GM21723 (cell line): Measurements from ENCODE around the gene DOCK2.
A peak's percentile ranks its signal among the peaks of the same experiment; 100 is the strongest.
"Not testable (repeated sequence)": the region's sequence is repeated elsewhere in the genome, so short reads cannot be mapped to it uniquely, and the experiment has no call there.

ENCODE experiments used
- ATAC-seq: cut with Tn5 transposase; IDR thresholded peaks from one replicate; pipeline ENCODE4 v1.9.1; 2021; ENCODE audit warnings: mild to moderate bottlenecking, moderate library complexity; ENCODE audit not compliant: unreplicated experiment

Gene DOCK2

DNA sequence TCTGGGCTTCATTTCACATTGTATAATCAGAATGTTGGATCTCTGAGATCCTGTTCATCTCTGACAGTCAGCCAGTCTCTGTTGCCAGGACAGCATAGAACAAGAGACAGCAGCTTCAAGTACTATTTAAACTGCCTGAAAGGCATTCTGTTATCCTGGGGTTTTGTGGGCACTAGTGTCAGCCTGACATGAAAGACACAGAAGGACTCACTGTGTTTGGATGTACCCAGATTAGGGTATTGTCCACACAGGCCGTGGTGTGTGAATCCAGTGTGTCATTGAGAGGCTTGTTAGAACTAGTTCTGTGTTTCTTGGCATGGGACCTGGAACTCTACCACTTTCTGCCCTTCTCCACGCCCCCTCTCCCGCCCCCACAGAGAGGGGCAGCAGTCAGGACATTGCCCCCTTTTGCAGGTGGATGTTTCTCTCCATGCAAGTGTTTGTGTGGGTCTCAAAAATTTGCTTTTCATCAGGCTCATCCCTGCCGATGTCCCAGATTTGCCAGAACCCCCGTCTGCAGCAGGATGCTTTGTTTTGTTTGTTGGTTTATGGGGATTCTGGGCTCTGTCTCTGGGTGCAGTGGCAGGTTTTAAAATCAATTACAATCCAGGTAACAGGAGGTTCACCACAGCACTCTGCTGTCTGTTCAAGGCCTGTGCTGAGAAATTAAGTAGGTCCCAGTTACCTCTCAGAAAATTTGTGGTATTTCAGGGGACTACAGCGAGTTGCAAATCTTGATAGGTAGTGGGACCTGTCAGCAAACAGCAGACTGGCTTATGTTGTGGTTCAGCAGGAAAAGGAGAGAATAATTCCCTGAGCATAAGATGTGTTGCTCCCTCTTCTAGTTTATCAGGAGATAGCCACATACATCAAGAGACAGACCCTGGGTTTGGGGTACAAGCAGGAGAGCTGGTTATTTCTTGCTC lies 144.6 kb downstream of the DOCK2 start:
- no peak for ATAC-seq

DNA sequence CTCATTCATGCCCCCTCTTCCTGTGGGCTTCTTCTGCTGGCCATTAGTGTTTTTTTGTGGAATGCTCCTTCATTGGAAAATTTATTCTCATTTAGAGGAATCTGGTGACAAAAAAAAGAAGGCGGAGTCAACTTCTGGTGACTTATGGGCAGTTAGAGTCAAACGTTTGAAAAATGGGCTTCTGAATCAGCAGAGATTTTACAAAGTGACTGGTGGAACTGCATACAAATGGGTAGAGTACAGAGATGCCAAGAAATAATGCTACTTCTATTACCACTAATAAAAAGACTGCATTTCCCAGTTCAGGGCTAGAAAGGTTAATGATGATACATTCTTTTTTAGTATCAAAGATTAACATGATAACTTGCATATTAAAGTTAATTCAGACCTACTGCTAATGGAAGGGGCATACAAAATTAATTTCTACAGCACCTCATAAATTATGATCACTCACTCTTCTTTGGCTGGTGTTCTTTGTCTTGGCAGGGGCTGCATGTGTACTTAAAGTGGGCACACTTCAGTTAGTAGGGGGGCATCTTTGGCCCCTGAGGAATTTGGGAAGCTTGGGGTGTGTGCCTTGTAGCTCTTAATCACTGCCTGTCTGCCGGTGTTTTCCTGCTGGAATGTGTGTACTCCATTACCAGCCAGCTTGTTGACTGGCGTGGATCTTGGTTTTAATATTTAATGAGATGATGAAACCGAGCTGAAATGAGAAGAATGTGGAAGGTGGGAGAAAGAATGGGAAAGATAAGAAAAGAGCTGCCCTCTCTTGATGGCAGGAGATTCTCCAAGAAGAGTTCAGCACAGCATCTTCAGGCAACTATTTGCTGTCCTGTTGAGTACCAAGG lies 148.9 kb downstream of the DOCK2 start:
- ATAC-seq = no peak

DNA sequence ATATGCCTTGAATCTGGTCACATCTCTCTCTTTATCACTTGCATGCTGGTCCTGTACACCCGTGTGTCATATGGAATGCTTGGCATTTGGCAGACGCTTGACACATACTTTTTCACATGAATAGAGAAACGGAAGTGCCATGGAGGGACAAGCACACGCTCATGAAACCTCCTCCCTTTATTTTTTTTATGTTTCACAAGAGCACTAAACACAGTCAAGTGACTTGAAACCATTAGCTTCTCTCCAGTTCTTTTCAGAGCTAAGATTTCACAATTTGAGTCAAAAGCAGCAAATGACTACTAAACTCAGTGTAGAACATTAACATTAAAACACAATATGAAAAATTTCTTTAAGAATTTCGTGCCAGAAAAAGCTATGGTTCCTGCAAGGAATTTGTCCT lies 151.1 kb downstream of the DOCK2 start:
- no peak for ATAC-seq

DNA sequence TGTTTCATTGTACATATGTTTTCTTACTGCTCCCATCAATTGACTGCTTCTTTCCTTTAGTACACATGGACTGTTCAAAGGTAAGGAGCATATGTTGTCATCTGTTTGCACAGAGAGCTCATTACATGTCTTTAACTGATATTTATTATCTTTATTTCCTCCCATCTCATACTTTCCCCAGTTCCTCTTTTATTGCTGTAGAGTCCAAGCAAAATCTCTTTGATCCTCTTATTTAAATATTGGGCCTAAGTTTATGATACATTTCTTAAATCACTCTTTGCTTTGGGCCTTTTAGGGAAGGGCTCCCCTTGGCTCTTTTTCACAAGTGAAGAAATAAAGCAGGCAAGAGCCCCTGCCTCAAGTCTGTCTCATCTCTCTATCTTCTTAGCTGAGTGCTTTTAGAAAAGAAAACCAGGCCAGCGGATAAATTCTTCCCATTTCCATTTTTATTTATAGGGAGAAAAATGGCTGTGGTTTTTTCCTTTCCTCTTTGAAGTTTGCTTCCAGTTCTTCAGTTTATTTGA lies 152.4 kb downstream of the DOCK2 start:
- no peak for ATAC-seq

DNA sequence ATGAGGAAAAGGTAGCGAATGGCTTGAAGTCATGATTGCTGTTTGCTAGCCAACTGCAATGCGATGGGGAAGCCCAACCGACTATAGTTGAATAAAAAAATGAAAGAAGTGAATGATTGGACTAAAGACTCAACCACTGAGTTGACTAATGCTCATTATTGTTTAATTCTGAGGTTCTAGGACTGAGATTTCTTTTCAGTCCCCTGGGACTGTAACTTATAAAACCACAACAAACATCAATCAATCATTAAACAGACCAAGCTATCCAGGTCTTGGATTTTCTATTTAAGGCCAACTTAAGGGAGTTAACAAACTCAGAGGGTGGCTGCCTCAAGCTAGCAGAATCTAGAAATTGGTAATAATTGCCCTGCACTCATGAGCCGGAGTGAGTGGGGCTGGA lies 154.2 kb downstream of the DOCK2 start:
- ATAC-seq = no peak

DNA sequence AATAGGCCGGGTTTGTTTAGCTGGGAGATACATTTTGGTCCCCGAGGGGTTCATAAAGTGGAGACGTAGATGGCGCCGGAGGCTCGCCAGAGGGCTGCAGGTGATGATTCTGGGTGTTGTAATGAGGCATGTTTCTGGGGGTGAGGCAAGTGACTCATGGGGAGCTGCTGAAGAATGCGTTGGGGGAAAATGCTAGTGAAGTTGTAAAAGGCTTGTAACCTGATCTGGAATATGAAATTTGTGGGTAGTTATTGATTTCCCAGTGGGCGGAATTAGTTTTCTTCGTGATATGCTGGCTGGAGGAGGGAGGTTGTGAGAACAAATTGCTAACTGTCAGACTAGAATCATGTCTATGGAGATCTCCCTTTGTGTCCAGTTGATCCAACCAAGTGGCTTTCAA lies 158.3 kb downstream of the DOCK2 start:
- ATAC-seq = no peak

DNA sequence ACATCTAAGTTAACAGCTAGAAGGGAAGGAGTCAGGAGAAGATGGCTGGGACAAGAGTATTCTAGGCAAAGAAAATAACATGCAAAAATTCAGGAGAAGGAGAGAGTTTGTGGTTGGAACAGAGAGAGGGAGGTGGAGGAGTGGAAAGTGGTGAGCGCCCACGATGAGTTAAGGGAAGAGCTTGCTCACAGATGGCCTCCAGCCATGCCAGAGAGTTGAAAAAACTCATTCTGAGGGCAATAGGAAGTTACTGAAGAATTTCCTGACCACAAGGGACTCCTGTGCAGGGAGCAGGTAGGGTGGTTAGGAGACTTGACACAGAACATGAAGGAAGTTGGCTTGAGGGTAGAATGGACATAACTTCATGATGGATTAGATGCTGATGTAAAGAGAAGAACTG lies 159.7 kb downstream of the DOCK2 start:
- ATAC-seq = no peak

DNA sequence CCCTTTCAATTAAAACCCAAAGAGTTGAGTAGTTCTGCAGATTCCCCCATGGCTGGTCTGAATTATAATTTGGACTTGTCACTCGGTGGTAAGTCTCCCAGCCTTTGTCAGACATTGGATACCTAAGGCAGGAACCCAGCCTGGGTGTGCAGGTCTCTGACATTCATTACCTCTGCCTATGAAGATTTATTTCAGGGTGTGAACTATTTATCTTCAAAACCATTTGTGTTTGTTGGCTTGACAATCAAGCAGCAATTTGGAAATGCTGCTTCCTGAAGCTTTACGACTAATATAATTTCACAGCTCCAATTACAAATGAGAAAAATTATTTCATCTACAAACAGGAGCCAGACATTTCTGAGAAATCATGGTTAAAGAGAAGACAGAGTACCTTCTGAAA lies 160.5 kb downstream of the DOCK2 start:
- no peak for ATAC-seq

DNA sequence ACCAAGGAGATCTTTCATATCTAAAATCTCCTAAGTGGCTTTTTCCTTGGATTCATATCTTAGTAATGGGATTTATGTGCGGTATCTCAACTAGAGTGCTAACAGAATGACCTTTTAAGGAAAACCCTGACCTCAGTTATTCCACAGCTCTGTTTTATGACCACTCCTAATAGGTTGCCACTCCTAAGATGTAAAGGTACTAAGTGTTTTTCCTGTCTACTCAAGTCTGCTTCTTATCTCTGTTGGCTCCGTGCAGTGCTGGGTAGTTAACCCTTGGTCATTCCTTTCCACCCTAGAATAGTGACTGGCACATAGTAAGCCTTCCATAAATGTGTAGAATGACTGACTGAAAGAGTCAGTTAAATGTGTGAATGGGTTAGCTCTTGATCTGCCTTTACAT lies 161.4 kb downstream of the DOCK2 start:
- no peak for ATAC-seq

DNA sequence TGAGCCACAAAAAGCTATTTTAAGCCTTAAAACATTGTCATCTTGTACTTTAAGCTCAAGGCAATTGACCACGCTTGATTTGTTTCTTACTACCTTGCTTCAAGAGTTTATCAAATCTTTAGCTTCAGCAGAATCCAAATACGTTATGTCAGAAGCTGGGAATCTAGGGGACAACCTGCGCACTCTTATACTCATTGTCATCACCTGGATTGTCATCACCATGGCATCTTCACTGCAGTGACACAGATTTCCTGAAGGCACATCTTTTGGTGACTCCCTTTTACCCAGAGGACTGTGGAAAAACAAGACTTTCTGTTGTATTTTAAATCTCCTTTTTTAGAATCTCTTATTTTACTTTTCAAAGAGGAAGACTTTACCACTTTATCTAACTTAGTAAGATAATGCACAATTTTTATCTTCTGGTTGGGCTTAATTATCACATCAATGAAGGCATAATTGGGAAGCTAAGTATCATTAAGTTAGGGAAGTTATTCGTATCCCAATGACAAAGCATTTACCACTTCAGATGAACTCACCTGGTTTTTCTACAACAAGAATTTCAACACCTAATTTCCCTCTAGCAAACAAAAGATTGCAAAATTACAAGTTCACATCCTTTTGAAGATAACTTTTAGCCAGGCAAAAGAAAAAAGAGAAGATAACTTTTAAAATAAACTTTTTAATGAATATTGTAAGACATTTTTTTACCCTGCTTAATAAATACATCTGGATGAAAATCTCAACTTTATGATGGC lies 162.0 kb downstream of the DOCK2 start:
- ATAC-seq = no peak

DNA sequence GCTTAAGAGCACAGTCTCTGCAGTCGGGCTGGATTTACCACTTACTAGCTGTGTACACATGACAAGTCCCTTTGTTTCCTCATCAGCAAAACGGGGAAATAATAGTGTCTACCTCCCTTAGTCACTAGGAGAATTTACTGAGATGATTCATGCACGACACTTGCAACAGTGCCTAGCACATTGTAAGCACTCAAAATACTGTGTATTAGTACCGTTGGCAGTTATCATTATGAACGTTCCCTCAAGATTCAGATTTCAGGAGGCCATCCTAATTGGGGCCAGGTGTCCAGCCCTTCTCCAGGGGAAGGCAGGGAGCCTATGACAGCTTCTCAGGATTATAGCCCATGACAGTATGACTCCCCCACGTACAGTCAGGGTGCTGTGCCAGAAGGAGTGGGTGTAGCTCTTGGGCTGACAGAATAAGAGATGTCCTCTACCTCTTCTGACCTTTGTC lies 164.3 kb downstream of the DOCK2 start:
- no peak for ATAC-seq

DNA sequence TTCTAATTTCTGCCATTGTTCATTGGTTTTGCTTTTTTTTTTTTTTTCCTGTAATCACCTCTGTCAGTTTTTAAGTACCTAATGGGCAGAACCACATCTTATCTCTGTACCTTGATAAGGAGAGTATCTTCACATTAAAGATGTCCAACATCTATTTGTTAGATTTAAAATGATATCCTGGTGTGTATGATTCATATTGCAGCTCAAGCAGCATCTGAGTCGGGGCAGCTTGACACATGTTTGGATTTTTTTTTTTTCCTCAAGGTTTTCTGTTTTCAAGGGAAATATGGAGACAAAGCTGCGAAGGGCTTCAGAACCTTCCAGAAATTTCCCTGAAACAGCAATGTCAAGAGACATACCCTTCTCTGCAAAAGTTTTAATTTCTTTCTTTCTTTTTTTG lies 164.7 kb downstream of the DOCK2 start:
- ATAC-seq = no peak

DNA sequence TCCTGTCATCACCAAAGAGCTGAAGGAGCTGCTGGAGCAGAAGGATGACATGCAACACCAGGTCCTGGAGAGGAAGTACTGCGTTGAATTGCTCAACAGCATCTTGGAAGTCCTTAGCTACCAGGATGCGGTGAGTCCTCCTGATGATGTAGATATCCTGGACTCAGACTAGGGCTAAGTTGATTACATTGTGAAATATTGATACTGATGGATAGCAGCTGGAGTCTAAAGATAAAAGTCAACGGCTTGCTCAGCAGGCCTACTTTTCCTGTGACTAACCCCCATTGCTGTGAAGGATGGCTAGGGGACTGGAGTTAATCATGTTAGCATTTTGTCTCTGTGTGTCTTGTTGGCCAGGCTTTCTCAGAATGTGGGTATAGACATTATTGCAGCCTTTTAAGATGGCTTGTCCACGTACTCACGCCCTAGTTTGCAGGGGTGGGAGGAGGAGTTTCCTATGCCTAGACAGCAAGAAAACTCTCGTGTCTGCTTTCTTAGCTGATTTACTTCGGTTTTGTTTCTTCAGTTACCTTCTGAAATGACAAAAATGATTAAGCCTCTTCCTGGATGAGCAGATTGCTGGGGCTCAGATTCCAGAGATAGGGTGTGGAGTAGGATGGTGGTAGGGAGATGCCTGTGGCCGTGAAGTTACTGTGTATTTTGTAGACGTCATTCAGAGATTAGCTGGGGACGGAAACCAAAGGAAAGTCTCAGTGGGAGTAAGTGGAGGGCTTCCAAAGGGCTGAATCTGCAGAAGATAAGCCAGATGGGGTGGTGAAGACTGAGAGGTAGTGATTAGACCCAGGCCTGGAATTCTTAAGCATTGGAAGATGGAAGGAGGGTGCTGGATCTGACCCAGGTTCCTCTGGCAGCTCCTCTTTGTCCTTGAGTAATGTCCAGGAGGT lies 166.3 kb downstream of the DOCK2 start:
- ATAC-seq = no peak

DNA sequence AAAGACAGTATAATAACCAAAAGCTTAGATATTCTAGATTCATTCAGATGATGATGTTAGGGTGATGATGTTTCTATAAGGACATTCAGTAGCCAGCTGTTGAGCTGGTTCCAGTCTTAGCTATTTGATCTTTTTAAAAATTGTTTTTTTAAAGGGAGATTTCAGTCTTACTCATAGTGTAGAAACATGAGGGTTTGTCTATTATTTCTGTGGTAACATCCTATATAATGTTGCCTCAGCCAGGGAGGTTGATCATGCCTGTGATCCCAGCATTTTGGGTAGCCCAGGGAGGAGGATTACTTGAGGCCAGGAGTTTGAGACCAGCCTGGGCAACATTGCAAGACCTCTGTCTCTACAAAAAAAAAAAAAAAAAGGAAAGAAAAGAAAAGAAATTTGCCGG lies 167.8 kb downstream of the DOCK2 start:
- no peak for ATAC-seq

DNA sequence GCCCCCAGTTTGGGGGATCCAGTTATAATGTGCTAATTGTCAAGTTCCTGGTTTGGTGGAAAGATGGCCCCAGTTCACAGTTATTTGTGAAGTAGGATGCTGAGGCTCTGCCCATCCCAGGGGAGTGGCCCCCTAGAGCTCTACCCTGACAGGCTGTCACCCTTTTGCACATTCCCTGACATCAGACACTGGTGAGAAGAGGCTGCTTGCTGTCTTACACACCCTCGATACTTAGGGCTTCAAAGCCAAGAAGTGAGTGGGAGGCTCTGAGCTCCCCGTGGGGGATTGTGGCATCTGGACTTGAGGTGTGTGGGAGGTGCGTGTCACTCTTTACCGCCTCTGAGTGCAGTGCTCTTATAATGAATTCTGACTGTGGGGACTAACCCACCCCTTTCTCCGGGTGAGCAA lies 168.5 kb downstream of the DOCK2 start:
- ATAC-seq = peak; percentile 88

DNA sequence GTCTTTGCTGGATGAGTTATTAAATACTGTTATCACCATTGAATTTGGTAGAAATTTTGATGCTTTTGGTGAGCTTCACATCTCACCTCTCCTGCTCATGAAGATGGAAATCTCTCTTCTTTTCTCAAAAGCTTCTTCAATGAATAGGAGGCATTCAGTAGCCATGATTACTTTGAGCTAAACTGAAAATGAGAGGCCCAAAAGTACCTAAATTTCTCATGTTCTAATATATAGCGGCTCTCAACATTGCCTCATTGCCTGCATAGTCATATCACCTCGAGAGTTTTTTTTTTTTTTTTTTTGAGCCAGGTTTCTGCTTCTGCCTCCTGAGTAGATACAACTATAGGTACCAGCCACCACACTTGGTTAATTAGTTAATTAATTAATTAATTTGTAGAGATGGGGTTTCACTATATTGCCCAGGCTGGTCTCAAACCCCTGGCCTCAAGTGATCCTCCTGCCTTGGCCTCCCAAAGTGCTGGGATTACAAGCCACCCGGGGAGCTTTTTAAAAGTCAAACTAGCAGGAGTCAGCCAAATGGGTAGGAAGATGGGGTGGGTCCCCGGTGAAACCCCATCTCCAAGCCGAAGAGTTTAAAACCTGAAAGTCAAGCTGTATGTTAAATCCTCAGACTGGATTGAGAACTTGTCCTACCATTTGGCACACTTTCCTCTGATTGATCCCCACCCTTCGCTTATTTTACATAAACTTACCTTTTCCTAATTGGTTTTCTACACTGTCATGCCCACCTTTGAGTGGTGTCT lies 169.0 kb downstream of the DOCK2 start:
- peak; percentile 70 for ATAC-seq

DNA sequence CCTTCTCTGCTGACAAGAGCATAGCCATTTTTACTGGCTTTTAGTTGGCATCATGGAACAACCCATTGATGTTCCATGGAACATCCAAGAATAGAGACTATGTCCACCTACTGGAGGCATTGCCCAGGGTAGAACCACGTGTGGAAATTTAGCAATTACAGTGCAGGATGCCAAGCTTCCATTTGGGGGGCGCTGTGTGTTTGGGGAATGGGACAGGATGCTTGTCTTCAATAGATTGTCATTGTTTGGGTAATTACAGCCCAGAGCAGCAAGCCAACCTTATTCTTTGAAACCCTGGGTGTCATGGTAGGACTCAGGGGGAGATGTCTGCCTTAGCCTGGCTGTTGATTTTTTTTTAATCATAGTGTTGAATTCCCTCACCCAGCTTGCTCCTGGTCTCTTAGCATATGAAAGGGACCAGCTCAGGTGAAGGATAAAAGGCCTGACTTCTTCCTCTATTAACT lies 171.1 kb downstream of the DOCK2 start:
- ATAC-seq = no peak

DNA sequence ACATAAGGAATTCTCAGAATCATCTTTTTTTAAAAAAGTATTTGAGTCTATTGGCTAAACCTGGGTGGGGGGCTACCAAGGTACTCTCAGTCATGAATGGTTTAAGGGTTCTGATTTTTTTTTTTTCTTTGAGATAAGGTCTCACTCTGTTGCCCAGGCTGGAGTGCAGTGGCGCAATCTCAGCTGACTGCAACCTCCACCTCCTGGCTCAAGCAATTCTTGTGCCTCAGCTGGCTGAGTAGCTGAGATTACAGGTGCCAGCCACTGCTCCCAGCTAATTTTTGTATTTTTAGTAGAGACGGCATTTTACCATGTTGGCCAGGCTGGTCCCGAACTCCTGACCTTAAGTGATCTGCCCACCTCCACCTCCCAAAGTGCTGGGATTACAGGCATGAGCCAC lies 171.8 kb downstream of the DOCK2 start:
- ATAC-seq = not testable (repeated sequence)

DNA sequence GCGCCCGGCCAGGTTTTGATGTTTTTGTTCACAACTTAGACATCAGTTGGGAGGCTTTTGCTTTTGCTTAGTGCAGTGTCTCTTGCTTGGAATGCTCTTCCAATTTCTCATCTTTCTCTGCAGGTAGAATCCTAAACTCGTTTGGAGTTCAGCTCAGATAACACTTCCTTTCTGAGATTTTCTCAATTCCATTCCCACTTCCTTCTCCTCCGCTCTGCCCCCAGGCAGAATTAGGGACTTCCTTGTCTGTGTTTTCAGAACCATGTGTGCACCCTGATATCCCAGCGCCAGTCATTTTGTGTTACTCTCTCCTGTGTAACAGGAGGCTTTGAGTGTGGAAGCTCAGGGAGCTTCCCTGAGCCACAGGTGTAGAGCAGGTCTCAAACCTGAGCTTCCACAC lies 172.2 kb downstream of the DOCK2 start:
- no peak for ATAC-seq
